Panc1 (cell line): ENCODE measurements around the gene RNF121. TPM values are rescaled to one million over a fixed set of nuclear protein-coding genes. Genes with fewer than 3 reads are reported as not detected.

Source experiments
- ATAC-seq: fragments of 200-7000 bp; cut with Tn5 transposase; 2 replicates; pipeline ENCODE4 v1.9.1; 2020; ENCODE audit warnings: mild to moderate bottlenecking, moderate library complexity
- BruUV-seq: library from RNA; stranded (reverse); fragments of 400-500 nt; replicated peaks from 2 replicates; lab custom pipeline; 2021; lab: Mats Ljungman, UMichigan
- CTCF ChIA-PET: fragments of 300-600 bp; sonication (Branson Sonifier 250); formaldehyde crosslinking; loops from one replicate; lab custom pipeline; 2022; ENCODE audit warnings: antibody characterized with exemption; lab: Charles Lee
- POLR2A ChIA-PET: fragments of 300-600 bp; sonication (Branson Sonifier 250); formaldehyde crosslinking; loops from one replicate; lab custom pipeline; 2022; ENCODE audit warnings: antibody characterized with exemption; lab: Charles Lee
- DNase-seq: peaks from one replicate; pipeline ENCODE4 v3.0.0-alpha.2; 2010; ENCODE audit warnings: low read depth, low spot score
- H3K27ac ChIP-seq: 2 replicates; pipeline ENCODE4 v1.5.1; 2011; ENCODE audit warnings: mild to moderate bottlenecking, low read length, inconsistent platforms
- H3K27me3 ChIP-seq: fragments of 200-500 bp; sonication (Bioruptor generic); 2 replicates; pipeline ENCODE4 v1.6.0; 2014; ENCODE audit warnings: low read length, inconsistent platforms; ENCODE audit not compliant: control insufficient read depth, insufficient read depth
- H3K36me3 ChIP-seq: fragments of 200-500 bp; sonication (Bioruptor generic); 2 replicates; pipeline ENCODE4 v1.5.1; 2014; ENCODE audit warnings: inconsistent platforms, mild to moderate bottlenecking, low read length, moderate library complexity; ENCODE audit not compliant: control insufficient read depth, insufficient read depth
- H3K4me1 ChIP-seq: 2 replicates; pipeline ENCODE4 v1.5.1; 2011; ENCODE audit warnings: inconsistent platforms, mild to moderate bottlenecking, low read length, moderate library complexity; ENCODE audit not compliant: control insufficient read depth, insufficient read depth
- H3K4me3 ChIP-seq, 2 experiments: 2 replicates each; pipeline ENCODE4 v1.5.1; 2011 to 2012; ENCODE audit warnings: low read depth in 2 of 2, low read length in 2 of 2, mild to moderate bottlenecking in 2 of 2, inconsistent platforms in 1 of 2, moderate library complexity in 1 of 2
- H3K9me3 ChIP-seq: fragments of 200-500 bp; sonication (Bioruptor generic); 2 replicates; pipeline ENCODE4 v1.5.1; 2014; ENCODE audit warnings: low read depth, mild to moderate bottlenecking, inconsistent platforms, low read length, moderate library complexity; ENCODE audit not compliant: control insufficient read depth, insufficient read depth
- CTCF ChIP-seq: fragments of 450-650 bp; IDR thresholded peaks from 2 replicates; pipeline ENCODE4 v1.5.1; 2017; ENCODE audit warnings: mild to moderate bottlenecking
- POLR2AphosphoS5 ChIP-seq: IDR thresholded peaks from 2 replicates; pipeline ENCODE4 v1.6.1; 2012; ENCODE audit warnings: mild to moderate bottlenecking, low read depth, low read length, moderate library complexity
- REST ChIP-seq, 2 experiments: IDR thresholded peaks; 2 replicates each; pipeline ENCODE4 v1.6.1; 2011 to 2012; ENCODE audit warnings: low read depth in 2 of 2, control low read depth in 1 of 2, low read length in 1 of 2, mild to moderate bottlenecking in 1 of 2, moderate library complexity in 1 of 2; ENCODE audit not compliant: insufficient read depth in 1 of 2
- SIN3A ChIP-seq: IDR thresholded peaks from 2 replicates; pipeline ENCODE4 v1.6.1; 2012; ENCODE audit warnings: low read depth, mild to moderate bottlenecking, low read length, moderate library complexity, borderline replicate concordance; ENCODE audit not compliant: insufficient read depth
- TCF7L2 ChIP-seq: IDR thresholded peaks from 2 replicates; pipeline ENCODE4 v1.6.1; 2011; ENCODE audit warnings: mild to moderate bottlenecking, low read depth, low read length, inconsistent platforms
- in situ Hi-C: cut with HindIII; loops from 2 replicates; pipeline ENCODE4 v1.10.0; 2016; ENCODE audit warnings: low sequenced_read_pairs, low pct_unique_long_range_greater_than_20kb
- intact Hi-C: fragments of 100-400 bp; cut with micrococcal nuclease; formaldehyde crosslinking; loops from one replicate; pipeline ENCODE4 v1.10.0; 2022; ENCODE audit not compliant: unreplicated experiment
- total RNA-seq: library from RNA; stranded (reverse); gene quantifications from one replicate; pipeline ENCODE4 v1.2.1, GENCODE V29; 2021; ENCODE audit not compliant: unreplicated experiment

Gene RNF121
- total RNA-seq, 1 experiment from 2014 or later = 69.6 TPM

GRCh38 chr11:71933141-71933933, 4.5 kb downstream of the RNF121 start:
- Histone ChIP-seq H3K27ac (no peak overlapping the region), H3K27me3 (no peaks in the 10 kb centered on the region), H3K36me3 (no peaks in the 10 kb centered on the region; the same call in 1 of the 2 replicates), H3K4me3 (no peak overlapping the region), H3K9me3 (no peaks in the 10 kb centered on the region), H3K4me1 (peaks cover 22% of the 10 kb centered on the region)
- in situ Hi-C loops = no loop called here
- POLR2A ChIA-PET = no interaction called here
- no peak for ATAC-seq
- CTCF ChIA-PET = no interaction called here
- intact Hi-C loops = no loop called here
- TF ChIP-seq POLR2AphosphoS5 (no peak), SIN3A (no peak), TCF7L2 (no peak), REST (IDR thresholded peaks at IDR 0.05; ENCODE audit: insufficient read depth in 1 of 2, low read depth in 2 of 2, low read length in 1 of 2) (no peak), CTCF (no peak)
- BruUV-seq = no TSS peak
- DNase-seq = no peak

- ChIA-PET CTCF (no interaction called here), POLR2A (no interaction called here)
- no peaks in the 10 kb centered on the region for H3K27me3 ChIP-seq
- no peaks in the 10 kb centered on the region for H3K9me3 ChIP-seq
- intact Hi-C loops = no loop called here
- H3K4me1 ChIP-seq = peaks cover 22% of the 10 kb centered on the region
- no peaks in the 10 kb centered on the region; the same call in 1 of the 2 replicates for H3K36me3 ChIP-seq
- no TSS peak for BruUV-seq
- no peak overlapping the region for H3K27ac ChIP-seq
- TF ChIP-seq REST (IDR thresholded peaks at IDR 0.05; ENCODE audit: insufficient read depth in 1 of 2, low read depth in 2 of 2, low read length in 1 of 2) (no peak), SIN3A (no peak), POLR2AphosphoS5 (no peak), TCF7L2 (no peak), CTCF (no peak)
- no peak for DNase-seq
- no peak overlapping the region for H3K4me3 ChIP-seq
- ATAC-seq = no peak
- in situ Hi-C loops = no loop called here
These were observed 5.4 kb downstream of the RNF121 start for GRCh38 chr11:71934213-71934612.
